HG03159 (cell line): Measurements from ENCODE around the gene COMMD9.

Experiments
- ATAC-seq: cut with Tn5 transposase; IDR thresholded peaks from one replicate; pipeline ENCODE4 v1.9.1; 2021; ENCODE audit warnings: mild to moderate bottlenecking, moderate library complexity; ENCODE audit not compliant: unreplicated experiment

COMMD9 gene

DNA sequence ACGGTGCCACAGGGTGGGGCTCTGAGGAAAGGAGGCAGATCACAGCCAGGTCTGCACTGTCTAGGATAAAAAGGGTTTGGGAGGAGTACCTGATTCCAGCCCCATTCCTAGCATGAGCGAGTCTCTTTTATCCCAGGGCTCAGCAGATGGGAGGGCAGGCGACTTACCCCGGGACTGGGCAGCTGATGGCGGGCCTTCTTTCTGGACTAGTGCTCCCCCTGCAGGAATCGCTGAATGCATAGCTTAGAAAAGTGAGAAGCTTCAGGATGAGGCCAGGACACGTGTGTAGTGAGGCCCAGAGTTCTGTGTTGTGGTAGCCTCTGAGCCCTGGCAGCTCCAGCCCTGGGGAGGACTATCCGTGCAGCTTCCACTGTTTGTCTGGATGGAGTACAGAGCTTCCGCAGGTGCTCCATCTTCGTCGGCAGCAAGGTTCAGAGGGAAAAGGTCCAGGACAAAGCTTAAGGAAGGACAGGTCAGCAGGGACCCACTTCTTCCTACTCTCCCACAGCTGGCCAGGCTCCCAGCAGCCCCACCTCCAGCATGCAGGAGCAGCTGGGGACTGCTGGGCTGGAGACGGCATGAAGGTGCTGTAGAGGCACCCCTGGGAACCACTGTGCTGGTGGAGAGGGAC lies 30.4 kb downstream of the COMMD9 start:
- no peak for ATAC-seq

- ATAC-seq = no peak
Measured at GRCh38 chr11:36257351-36257750, 31.9 kb downstream of the COMMD9 start.

GRCh38 chr11:36254713-36255112 lies 34.5 kb downstream of the COMMD9 start:
- ATAC-seq = no peak

DNA sequence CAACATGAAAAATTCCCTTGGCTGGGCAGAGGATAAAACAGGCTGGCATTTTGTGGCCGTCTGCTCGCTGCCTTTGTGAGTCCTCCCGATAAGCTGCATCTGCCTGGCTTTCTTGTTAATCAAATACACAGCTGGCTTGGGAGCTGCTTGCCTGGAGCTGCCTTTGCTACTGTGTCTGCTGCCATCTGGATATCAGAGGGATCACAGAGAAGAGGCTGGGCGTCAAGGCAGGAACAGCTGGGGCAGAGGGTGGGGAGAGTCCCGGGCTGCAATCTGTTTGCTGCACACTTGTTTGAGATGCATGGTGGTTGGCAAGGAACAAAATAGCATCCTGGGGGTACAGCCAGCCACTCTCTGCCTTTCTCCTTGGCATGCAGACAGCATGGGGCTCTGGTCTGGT lies 36.0 kb downstream of the COMMD9 start:
- ATAC-seq = no peak

DNA sequence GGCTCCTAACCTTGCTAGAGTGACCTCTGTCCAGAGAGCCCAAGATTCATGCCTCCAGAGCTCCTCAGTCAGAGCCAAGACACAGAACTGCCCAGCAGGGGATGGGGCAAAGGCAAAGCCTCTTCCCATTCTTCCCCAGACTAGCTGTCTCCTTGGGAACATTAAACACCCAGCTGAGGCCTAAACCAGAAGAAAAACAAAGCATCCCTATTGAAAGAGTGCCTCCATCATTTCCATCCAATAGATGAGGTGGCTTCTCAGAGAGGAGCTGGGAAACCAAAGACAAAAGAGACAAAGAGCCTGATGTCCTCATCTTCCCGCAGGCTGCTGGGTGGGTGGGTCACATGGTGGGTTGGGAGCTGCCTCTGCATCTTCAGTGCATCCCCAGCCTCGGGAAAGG lies 37.4 kb downstream of the COMMD9 start:
- ATAC-seq = no peak

DNA sequence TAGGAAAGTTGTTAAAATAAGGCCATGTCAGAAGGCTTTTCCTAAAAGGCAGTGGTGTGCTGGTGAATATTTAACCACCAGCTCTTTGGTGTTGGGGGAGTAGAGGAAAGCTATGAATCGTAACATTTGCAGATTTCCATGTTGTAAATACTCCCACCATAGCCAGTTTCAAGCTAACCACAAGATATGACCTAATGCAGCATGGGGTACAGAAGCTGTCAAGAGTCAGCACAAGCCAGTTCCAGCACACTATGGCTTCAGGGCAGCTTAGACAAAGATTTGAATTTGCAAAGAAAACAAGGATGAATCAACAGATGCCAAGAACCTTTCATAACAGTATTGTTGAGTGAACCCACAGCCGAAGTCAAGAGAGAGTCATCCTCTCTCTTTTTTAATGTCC lies 40.0 kb downstream of the COMMD9 start:
- ATAC-seq = no peak

DNA sequence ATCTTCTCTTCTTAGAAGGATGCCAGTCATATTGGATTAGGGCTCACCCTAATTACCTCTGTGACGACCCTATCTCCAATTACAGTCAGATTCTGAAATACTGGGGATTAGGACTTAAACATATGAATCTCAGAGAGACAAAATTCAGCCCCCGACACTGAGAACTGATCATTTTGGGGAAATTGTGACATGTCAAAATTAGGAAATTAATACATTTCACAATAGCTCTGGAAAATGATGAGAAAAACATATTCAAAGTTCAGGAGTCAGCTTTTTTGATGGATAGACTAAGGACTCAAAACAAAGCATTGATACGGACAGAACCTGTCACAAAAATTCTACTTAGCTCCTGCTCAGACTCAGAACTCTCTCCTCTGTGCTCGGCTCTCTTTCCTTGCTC lies 40.8 kb downstream of the COMMD9 start:
- no peak for ATAC-seq

DNA sequence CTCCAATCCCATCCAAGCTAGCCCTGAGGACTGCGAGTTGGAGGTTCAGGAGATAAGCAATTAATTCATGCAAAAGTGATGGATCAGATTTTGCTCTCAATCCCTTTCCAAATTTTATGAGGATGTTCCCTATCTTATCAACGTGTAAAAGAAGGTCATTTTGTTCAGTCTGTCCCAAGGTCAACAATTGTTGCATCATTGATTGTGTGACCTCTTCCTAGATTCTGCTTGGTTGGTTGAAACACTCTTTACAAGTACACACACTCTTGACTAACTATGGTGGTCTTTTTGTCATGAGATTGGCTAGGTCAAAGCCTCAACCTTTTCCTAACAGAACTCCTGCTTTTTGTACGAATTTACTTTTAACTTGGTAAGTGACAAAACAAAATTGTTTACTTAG lies 41.7 kb downstream of the COMMD9 start:
- ATAC-seq = no peak

- ATAC-seq = no peak
Measured at GRCh38 chr11:36243641-36244040, 45.6 kb downstream of the COMMD9 start.

DNA sequence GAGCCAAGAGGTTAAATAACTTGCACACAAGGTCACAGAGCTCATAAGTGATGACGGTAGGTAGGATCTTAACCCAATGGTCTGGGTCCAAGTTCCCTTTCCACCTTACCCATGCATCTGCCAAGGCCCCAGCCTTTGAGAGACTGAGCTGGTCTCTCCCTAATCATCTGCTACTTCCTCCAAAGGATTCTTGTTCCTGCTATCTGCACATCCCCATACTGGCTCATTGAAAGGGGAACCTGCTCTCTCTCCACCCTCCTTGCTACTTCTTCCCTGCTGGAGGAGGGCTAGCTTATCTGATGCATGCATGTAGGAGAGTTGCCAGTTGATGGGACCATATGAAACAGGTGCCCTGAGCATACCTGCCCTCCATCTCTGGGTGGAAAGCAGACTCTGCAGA lies 47.7 kb downstream of the COMMD9 start:
- no peak for ATAC-seq

GRCh38 chr11:36240801-36241200 lies 48.4 kb downstream of the COMMD9 start:
- ATAC-seq = no peak

GRCh38 chr11:36240173-36240572 lies 49.1 kb downstream of the COMMD9 start:
- ATAC-seq = no peak

DNA sequence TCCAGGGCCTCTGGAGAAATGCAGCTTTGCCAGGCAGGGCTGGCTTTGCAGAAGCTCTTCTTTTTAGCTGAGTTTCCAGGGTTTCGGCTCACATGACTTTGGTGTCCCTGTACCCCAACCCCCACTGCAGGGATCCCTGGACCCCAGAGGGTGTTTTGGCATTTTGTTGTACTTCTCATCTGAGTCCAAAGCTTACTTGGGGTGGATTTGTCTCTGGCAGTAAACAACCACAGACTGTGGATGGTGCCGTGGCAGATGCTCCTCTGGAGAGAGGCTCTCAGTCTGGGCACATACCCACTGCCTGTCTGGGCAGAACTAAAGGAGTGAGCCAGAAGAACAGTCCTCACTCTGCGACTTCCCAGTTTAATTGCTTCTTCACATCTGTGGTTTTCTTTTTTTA lies 49.6 kb downstream of the COMMD9 start:
- no peak for ATAC-seq

- no peak for ATAC-seq
Measured at GRCh38 chr11:36238881-36239280, 50.3 kb downstream of the COMMD9 start.

DNA sequence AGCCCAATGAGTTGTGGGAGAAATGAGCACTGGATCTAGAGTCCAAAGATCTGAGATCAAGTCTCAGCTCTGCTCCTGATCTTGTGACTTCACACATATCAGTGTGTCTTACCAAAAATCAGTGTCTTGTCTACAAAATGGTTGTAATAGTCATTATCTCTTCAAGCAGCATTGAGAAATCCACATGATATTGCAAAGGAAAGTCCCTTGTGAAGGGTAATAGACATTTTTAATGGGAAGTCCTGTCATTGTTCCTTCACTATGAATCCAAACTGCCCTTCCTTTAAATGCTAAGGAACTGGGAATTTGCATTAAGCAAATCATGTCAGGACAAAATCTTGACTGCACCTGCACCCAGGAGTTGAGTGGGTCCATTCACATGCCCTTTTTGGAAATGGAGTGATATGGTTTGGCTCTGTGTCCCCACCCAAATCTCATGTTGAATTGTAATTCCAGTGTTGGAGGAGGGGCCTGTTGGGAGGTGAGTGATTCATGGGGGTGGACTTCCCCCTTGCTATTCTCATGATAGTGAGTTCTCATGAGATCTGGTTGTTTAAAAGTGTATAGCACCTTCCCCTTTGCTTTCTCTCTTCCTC lies 51.1 kb downstream of the COMMD9 start:
- ATAC-seq = no peak

DNA sequence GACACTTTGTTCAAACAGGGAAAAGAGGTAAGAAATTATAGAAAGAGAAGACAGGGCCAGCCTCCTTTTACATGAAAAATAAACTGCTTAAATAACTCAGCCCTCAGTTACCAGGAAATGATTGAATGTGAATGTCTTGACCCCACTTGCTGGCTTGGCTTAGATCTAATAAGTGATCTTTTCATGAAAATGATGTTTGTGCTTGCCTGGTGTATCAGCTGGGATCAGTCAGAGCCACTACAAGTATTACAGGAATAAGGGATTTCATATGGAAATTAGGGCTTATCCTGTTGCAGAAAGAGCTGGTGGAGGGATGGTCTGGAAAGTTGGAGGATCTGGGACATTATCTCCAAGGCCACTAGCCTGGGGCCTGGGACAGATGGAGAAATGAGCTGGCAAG lies 51.8 kb downstream of the COMMD9 start:
- ATAC-seq = no peak

GRCh38 chr11:36235750-36236149 lies 53.5 kb downstream of the COMMD9 start:
- ATAC-seq = no peak

GRCh38 chr11:36234825-36235224 lies 54.4 kb downstream of the COMMD9 start:
- ATAC-seq = no peak

DNA sequence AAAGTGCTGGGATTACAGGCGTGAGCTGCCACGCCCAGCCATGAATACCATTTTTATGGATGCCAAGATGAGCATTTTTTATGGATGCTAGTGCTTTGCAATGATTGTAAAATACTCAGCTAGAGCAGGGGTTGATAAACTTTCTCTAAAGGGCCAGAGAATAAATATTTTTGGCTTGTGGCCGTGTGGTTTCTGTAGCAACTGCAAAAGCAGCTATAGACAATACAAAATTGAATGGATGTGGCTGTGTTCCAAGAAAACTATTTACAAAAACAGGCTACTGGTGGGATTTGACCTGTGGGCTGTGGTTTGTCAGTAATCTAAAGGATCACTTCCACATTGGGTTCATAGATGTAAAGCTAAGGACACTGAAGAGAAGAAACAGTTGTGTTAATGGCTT lies 56.0 kb downstream of the COMMD9 start:
- ATAC-seq = no peak

DNA sequence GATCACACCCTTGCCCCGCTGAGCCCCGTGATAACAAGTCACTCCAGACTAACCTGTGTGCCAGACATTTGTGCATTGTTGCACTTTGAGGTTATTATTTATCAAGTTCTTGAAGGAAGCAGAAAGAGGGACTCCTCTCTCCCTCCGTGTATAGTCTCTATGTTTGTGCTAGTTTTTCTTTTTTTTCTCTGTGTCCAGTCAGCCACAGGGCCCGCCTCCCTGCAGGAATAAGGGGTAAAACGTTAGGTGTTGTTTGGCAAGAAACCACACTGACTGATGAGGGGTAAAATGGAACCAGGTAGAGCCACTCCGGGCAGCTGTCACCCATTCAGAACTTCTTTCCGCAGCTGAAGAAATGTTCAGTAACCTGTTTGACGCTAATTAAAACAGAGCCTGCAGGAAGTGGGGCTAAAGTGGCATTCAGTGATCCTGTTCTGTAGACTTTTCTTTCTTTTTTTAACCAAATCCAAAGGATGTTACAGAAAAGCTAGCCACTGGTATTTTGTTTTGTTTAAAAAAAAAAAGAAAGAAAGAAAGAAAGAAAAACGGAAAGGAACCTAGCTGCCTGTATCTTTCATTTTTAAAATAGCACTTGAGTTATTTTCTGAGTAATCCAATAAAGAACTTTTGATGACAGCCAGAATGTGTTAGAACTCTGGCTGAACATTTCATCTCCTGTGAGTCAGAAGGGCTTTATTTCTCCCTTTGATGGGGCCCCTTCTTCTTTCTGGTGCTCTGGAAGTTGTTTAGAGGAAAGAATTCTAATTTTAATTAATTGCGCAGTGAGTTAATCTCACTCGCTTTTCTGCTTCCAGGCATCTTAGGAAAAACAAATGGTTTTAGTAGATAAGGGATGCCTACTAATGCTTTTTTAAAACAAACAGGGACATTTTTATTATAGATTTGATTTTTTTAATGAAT lies 58.2 kb downstream of the COMMD9 start:
- no peak for ATAC-seq

GRCh38 chr11:36229091-36229705 lies 60.0 kb downstream of the COMMD9 start:
- ATAC-seq = no peak

DNA sequence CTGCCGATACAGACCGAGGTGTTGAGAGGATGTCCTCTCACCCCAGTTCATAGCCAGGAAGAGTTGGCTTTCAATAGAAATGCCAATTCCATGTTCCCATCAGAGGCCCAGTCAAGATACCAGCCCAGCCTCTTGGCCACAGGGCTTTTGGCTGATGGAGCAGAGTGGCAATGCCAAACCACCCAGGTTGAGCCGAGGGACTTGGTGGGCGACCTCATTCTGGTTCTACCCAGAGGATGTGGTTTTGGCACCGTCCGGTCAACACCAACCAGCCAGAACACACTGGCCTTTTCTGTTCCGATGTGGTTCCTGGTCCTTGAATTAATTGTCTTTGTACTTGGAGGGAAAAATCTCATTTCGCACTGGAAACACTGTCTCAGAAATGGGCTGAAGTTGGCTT lies 60.5 kb downstream of the COMMD9 start:
- no peak for ATAC-seq
